Sigmoid colon (tissue), 7 donors: ENCODE data around the gene SOWAHA. TPM values are rescaled to one million over a fixed set of nuclear protein-coding genes. Genes with fewer than 3 reads are reported as not detected.
A peak's percentile ranks its signal among the peaks of the same experiment; 100 is the strongest.

ENCODE experiments used
- DNase-seq: peaks from one replicate; pipeline ENCODE4 v3.0.0-alpha.2; 2019
- H3K27ac ChIP-seq, 4 donors: fragments of 200-600 bp; sonication (generic); one replicate each; pipeline ENCODE4 v1.5.1; 2016 to 2019; ENCODE audit warnings: mild to moderate bottlenecking in 1 of 4
- H3K27me3 ChIP-seq, 3 donors: fragments of 200-600 bp; sonication (generic); one replicate each; pipeline ENCODE4 v1.5.1; 2019; ENCODE audit warnings: mild to moderate bottlenecking in 1 of 3
- H3K36me3 ChIP-seq, 4 donors: fragments of 200-600 bp; sonication (generic); one replicate each; pipeline ENCODE4 v1.5.1; 2016 to 2019
- H3K4me1 ChIP-seq, 4 donors: fragments of 200-600 bp; sonication (generic); one replicate each; pipeline ENCODE4 v1.5.1; 2017 to 2019
- H3K4me3 ChIP-seq, 4 donors: fragments of 200-600 bp; sonication (generic); one replicate each; pipeline ENCODE4 v1.5.1; 2017 to 2019; ENCODE audit warnings: mild to moderate bottlenecking in 2 of 4, moderate library complexity in 1 of 4
- H3K9me3 ChIP-seq, 4 donors: fragments of 200-600 bp in 3 of 4; sonication (generic) in 3 of 4; one replicate each; pipeline versions ENCODE4 v1.5.1 to v1.6.1; 2013 to 2019
- CTCF ChIP-seq, 4 experiments: fragments of 450-650 bp in 3 of 4; fragments of 200-600 bp in 1 of 4; IDR thresholded peaks; one replicate each; pipeline ENCODE4 v1.5.1; 2016 to 2019; ENCODE audit warnings: antibody characterized with exemption in 4 of 4, mild to moderate bottlenecking in 3 of 4, moderate library complexity in 2 of 4
- EP300 ChIP-seq, 4 donors: sonication (generic); formaldehyde crosslinking; IDR thresholded peaks; one replicate each; pipeline ENCODE4 v1.6.1; 2017; ENCODE audit warnings: antibody characterized with exemption in 4 of 4
- POLR2A ChIP-seq, 2 donors: fragments of 450-650 bp; IDR thresholded peaks; one replicate each; pipeline ENCODE4 v1.6.1; 2016; ENCODE audit warnings: antibody characterized with exemption in 2 of 2, mild to moderate bottlenecking in 2 of 2, moderate library complexity in 2 of 2
- POLR2AphosphoS5 ChIP-seq, 4 donors: sonication (generic); formaldehyde crosslinking; IDR thresholded peaks; one replicate each; pipeline ENCODE4 v1.6.1; 2017; ENCODE audit warnings: antibody characterized with exemption in 4 of 4
- WGBS, 2 donors: extraction: QIAGEN DNeasy Blood & Tissue Kit; methylation state at CpG; one replicate each; pipeline ENCODE4 v1.1.7; 2013; 5-methylcytosine and 5-hydroxymethylcytosine counted together
- intact Hi-C: fragments of 100-400 bp; cut with DNase I; formaldehyde crosslinking; loops from one replicate; pipeline ENCODE4 v1.15.1; 2023
- polyA plus RNA-seq, 3 donors: library from polyadenylated mRNA; stranded (reverse); fragments of 200-250 nt; gene quantifications; one replicate each; pipeline ENCODE4 v1.2.3, GENCODE V29; 2013
- total RNA-seq, 4 donors: library from RNA; depleted of rRNA; stranded (reverse); fragments of >200 nt; gene quantifications; one replicate each; pipeline ENCODE4 v1.1.0, GENCODE V29; 2016
- donor health status: healthy with polysubstance abuse.
- donor health status: Bipolar disorder and iron deficiency.
- donor health status: healthy.

The SOWAHA gene
- total and polyA plus RNA-seq, 7 donors, result 0.16 to 33.8 (median 8.0) TPM; not detected in 2

- 81 to 90% methylated on average over 12 of the region's 12 CpGs for WGBS, 2 donors
- no peak for TF ChIP-seq POLR2AphosphoS5 (IDR thresholded peaks at IDR 0.05)
- no peak for TF ChIP-seq POLR2A (IDR thresholded peaks at IDR 0.05)
- no peak for TF ChIP-seq EP300 (IDR thresholded peaks at IDR 0.05)
- no peak for TF ChIP-seq CTCF (IDR thresholded peaks at IDR 0.05)
- no peak overlapping the region for H3K4me3 ChIP-seq
- no peaks in the 10 kb centered on the region for H3K27me3 ChIP-seq
- H3K9me3 ChIP-seq, result no peaks in the 10 kb centered on the region
- no peak overlapping the region for H3K27ac ChIP-seq
- intact Hi-C loops, result no loop called here
- H3K4me1 ChIP-seq, result peaks cover 0 to 52% (median 36%) of the 10 kb centered on the region in 4 donors
- peak; percentile 47 for DNase-seq
- H3K36me3 ChIP-seq, result no peaks in the 10 kb centered on the region
These were observed 39.3 kb upstream of the SOWAHA start for GRCh38 chr5:132773601-132774355.

- intact Hi-C loops, result no loop called here
- no peaks in the 10 kb centered on the region for H3K36me3 ChIP-seq
- H3K27ac ChIP-seq, result peak overlapping the region in 2 of 4 donors; percentile 28 to 75
- no peaks in the 10 kb centered on the region for H3K27me3 ChIP-seq
- no peaks in the 10 kb centered on the region for H3K9me3 ChIP-seq
- no peak for TF ChIP-seq POLR2A (IDR thresholded peaks at IDR 0.05)
- DNase-seq, result peak; percentile 46
- WGBS, 2 donors, result 61 to 82% methylated on average over 3 of the region's 3 CpGs
- no peak overlapping the region for H3K4me3 ChIP-seq
- peaks cover 0 to 52% (median 36%) of the 10 kb centered on the region in 4 donors for H3K4me1 ChIP-seq
These were observed 38.7 kb upstream of the SOWAHA start for GRCh38 chr5:132774406-132774805.

DNA sequence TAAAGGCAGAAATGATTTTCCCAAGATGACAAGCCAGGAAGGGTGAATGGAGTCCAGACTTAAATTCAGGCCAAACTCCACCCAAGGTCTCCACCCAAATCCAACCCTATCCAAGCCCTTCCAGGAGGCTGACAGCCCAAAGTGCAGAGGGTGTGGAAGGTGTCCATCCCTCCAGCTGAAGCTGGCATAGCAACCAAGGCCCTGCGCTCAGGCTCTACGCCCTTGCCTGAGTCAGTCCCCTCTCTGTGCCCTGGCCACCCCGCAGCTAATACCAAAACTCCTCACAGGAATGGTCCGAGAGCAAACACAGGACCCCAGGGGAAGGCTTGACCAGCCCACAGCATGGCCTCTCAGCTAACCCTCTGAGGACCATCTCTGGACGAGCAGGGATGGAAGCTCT, 38.2 kb upstream of the SOWAHA start:
- intact Hi-C loops, result loop anchor here (5.0 kb wide), 2 partner anchors 47 to 278 kb away; no protein-coding TSS in a partner anchor
- Histone ChIP-seq H3K36me3 (no peaks in the 10 kb centered on the region), H3K9me3 (no peaks in the 10 kb centered on the region), H3K27ac (peak overlapping the region in 3 of 4 donors; percentile 5 to 82 (median 75)), H3K4me3 (no peak overlapping the region), H3K4me1 (peaks cover 0 to 52% (median 36%) of the 10 kb centered on the region in 4 donors), H3K27me3 (no peaks in the 10 kb centered on the region)
- DNase-seq, result peak; percentile 60
- 76% methylated on average over 5 of the region's 5 CpGs for WGBS, 2 donors
- no peak for TF ChIP-seq CTCF (IDR thresholded peaks at IDR 0.05)
- no peak for TF ChIP-seq POLR2A (IDR thresholded peaks at IDR 0.05)
- TF ChIP-seq POLR2AphosphoS5 (IDR thresholded peaks at IDR 0.05), result no peak
- no peak for TF ChIP-seq EP300 (IDR thresholded peaks at IDR 0.05)

GRCh38 chr5:132775476-132775961, 37.6 kb upstream of the SOWAHA start:
- H3K36me3 ChIP-seq, result no peaks in the 10 kb centered on the region
- peak; percentile 47 for DNase-seq
- H3K9me3 ChIP-seq, result no peaks in the 10 kb centered on the region
- WGBS, 2 donors, result 27 to 55% methylated on average over 7 of the region's 7 CpGs
- H3K27me3 ChIP-seq, result no peaks in the 10 kb centered on the region
- H3K4me3 ChIP-seq, result peak overlapping the region in 2 of 4 donors; percentile 78 to 79
- TF ChIP-seq POLR2A (IDR thresholded peaks at IDR 0.05), result no peak
- TF ChIP-seq POLR2AphosphoS5 (IDR thresholded peaks at IDR 0.05), result no peak
- no peak for TF ChIP-seq CTCF (IDR thresholded peaks at IDR 0.05)
- TF ChIP-seq EP300 (IDR thresholded peaks at IDR 0.05), result no peak
- H3K27ac ChIP-seq, result peak overlapping the region; percentile 75 to 82 (median 78)
- intact Hi-C loops, result loop anchor here (5.0 kb wide), 2 partner anchors 47 to 278 kb away; no protein-coding TSS in a partner anchor
- H3K4me1 ChIP-seq, result peaks cover 0 to 52% (median 36%) of the 10 kb centered on the region in 4 donors
